ENCODE data around the gene SPATA45. TPM values are rescaled to one million over a fixed set of nuclear protein-coding genes. Genes with fewer than 3 reads are reported as not detected.

Gene SPATA45
- total and polyA plus RNA-seq, 2 of the 13 experiments (the other 11 are each of a cell fraction or from before 2014, with no cell fraction given): 0.17 to 0.64 TPM

DNA sequence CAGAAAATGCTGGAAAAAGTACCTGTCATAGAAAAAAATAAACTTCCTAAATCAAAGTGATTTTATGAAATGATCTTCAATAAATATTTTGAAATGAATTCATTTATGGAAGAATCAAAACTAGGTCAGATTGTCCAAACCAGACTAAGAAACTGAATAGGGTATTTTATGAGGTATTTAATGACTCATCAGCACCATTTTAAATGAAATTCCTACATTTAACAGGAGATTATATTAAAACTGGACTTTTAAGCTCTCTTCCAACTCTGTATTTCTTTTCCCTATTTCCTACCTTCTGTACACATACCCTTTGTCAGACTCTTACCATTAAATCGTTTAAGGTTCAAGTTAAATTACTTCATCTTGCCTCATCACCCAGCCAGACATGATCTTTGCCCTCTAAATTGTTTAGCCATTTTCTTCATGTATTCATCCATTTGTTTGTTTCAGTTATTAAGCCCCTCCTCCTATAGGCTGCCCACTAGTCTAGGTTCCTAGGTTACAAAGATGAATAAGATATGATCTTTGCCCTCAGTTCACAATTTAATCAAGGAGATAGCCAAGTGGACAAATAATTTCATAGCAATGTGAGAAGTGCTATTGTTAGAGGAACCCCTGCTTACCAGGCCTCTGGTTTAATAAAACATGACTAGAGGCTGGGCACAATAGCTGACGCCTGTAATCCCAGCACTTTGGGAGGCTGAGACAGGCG, 30.7 kb downstream of the SPATA45 start (continued):
- TF ChIP-seq KLF13 (CRISPR knock-in tag; IDR thresholded peaks at IDR 0.05) (no peak), SKI (IDR thresholded peaks at IDR 0.05; ENCODE audit: partially characterized antibody) (peak; percentile 93), HMG20B (CRISPR knock-in tag; conservative IDR thresholded peaks at IDR 0.05) (no peak), DPF2 (CRISPR knock-in tag; IDR thresholded peaks at IDR 0.05; ENCODE audit: borderline replicate concordance, low read depth) (no peak), ZFP41 (CRISPR knock-in tag; IDR thresholded peaks at IDR 0.05; ENCODE audit: borderline replicate concordance) (no peak), ZNF121 (CRISPR knock-in tag; IDR thresholded peaks at IDR 0.05) (no peak), ZNF232 (CRISPR knock-in tag; IDR thresholded peaks at IDR 0.05; ENCODE audit: borderline replicate concordance) (no peak), THAP11 (CRISPR knock-in tag; IDR thresholded peaks at IDR 0.05) (peak; percentile 57), MEIS1 (CRISPR knock-in tag; IDR thresholded peaks at IDR 0.05; ENCODE audit: borderline replicate concordance) (no peak), CBFB (CRISPR knock-in tag; IDR thresholded peaks at IDR 0.05) (no peak), BORCS8-MEF2B (CRISPR knock-in tag; IDR thresholded peaks at IDR 0.05) (no peak), ZNF234 (CRISPR knock-in tag; conservative IDR thresholded peaks at IDR 0.05) (no peak), TEAD3 (CRISPR knock-in tag; optimal IDR thresholded peaks at IDR 0.05; ENCODE audit: borderline replicate concordance) (peak; percentile 42), HNRNPL (IDR thresholded peaks at IDR 0.05; ENCODE audit: low read depth, low read length) (no peak), ZNF850 (CRISPR knock-in tag; conservative IDR thresholded peaks at IDR 0.05) (no peak), ZBTB49 (CRISPR knock-in tag; IDR thresholded peaks at IDR 0.05; ENCODE audit: borderline replicate concordance) (no peak), TAF1 (CRISPR knock-in tag; IDR thresholded peaks at IDR 0.05) (no peak), ARID3A (IDR thresholded peaks at IDR 0.05; ENCODE audit: low read depth, low read length) (peak; percentile 95), SOX5 (CRISPR knock-in tag; IDR thresholded peaks at IDR 0.05; ENCODE audit: borderline replicate concordance) (peak; percentile 85), ZNF503 (CRISPR knock-in tag; IDR thresholded peaks at IDR 0.05) (0 out of 2 replicates have a peak, but pooled peaks have one; percentile 38), FOXP1 (IDR thresholded peaks at IDR 0.05) (no peak), FOXP1 (CRISPR knock-in tag; IDR thresholded peaks at IDR 0.05) (peak; percentile 78; the same call in 1 of the 2 replicates), ZNF563 (CRISPR knock-in tag; IDR thresholded peaks at IDR 0.05) (no peak), RBM22 (optimal IDR thresholded peaks at IDR 0.05; ENCODE audit: low read length) (no peak), ZNF224 (CRISPR knock-in tag; IDR thresholded peaks at IDR 0.05) (no peak), KDM4B (CRISPR knock-in tag; IDR thresholded peaks at IDR 0.05) (no peak)
- TF ChIP-seq, protein P1, sequence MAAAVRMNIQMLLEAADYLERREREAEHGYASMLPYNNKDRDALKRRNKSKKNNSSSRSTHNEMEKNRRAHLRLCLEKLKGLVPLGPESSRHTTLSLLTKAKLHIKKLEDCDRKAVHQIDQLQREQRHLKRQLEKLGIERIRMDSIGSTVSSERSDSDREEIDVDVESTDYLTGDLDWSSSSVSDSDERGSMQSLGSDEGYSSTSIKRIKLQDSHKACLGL (CRISPR knock-in tag; IDR thresholded peaks at IDR 0.05): no peak

Measured in HepG2 (cell line).